Measurements from ENCODE around the gene ZNFX1.

Gene ZNFX1

GRCh38 chr20:49278818-49279676 lies 1.2 kb upstream of the ZNFX1 start:
- no peak for DNase-seq (ENCODE audit: low read depth)

- no peak for DNase-seq (ENCODE audit: low read depth)
Measured at GRCh38 chr20:49277786-49278035, 146 bp downstream of the ZNFX1 start.

GRCh38 chr20:49276961-49277785 lies 684 bp downstream of the ZNFX1 start:
- no peak for DNase-seq (ENCODE audit: low read depth)

- DNase-seq (ENCODE audit: low read depth) = peak; percentile 58
Measured at GRCh38 chr20:49276161-49276960, 1.5 kb downstream of the ZNFX1 start.

- DNase-seq (ENCODE audit: low read depth) = no peak
Measured at GRCh38 chr20:49275636-49276035, 2.2 kb downstream of the ZNFX1 start.

GRCh38 chr20:49275216-49275615 lies 2.6 kb downstream of the ZNFX1 start:
- DNase-seq (ENCODE audit: low read depth) = no peak

- no peak for DNase-seq (ENCODE audit: low read depth)
Measured at GRCh38 chr20:49273696-49274277, 4.1 kb downstream of the ZNFX1 start.

- DNase-seq (ENCODE audit: low read depth) = no peak
Measured at GRCh38 chr20:49272654-49273053, 5.2 kb downstream of the ZNFX1 start.

GRCh38 chr20:49270736-49271135 lies 7.1 kb downstream of the ZNFX1 start:
- no peak for DNase-seq (ENCODE audit: low read depth)

- DNase-seq (ENCODE audit: low read depth) = no peak
Measured at GRCh38 chr20:49270177-49270576, 7.7 kb downstream of the ZNFX1 start.

GRCh38 chr20:49268600-49269365 lies 9.1 kb downstream of the ZNFX1 start:
- DNase-seq (ENCODE audit: low read depth) = no peak

- no peak for DNase-seq (ENCODE audit: low read depth)
Measured at GRCh38 chr20:49267327-49267726, 10.5 kb downstream of the ZNFX1 start.

GRCh38 chr20:49262444-49262843 lies 15.4 kb downstream of the ZNFX1 start:
- DNase-seq (ENCODE audit: low read depth) = no peak

- DNase-seq (ENCODE audit: low read depth) = no peak
Measured at GRCh38 chr20:49261173-49261572, 16.7 kb downstream of the ZNFX1 start.

- DNase-seq (ENCODE audit: low read depth) = no peak
Measured at GRCh38 chr20:49260218-49260617, 17.6 kb downstream of the ZNFX1 start.

- no peak for DNase-seq (ENCODE audit: low read depth)
Measured at GRCh38 chr20:49259799-49260198, 18.1 kb downstream of the ZNFX1 start.

- no peak for DNase-seq (ENCODE audit: low read depth)
Measured at GRCh38 chr20:49259284-49259683, 18.6 kb downstream of the ZNFX1 start.

- DNase-seq (ENCODE audit: low read depth) = no peak
Measured at GRCh38 chr20:49256261-49256660, 21.6 kb downstream of the ZNFX1 start.

GRCh38 chr20:49252556-49253350 lies 25.1 kb downstream of the ZNFX1 start:
- no peak for DNase-seq (ENCODE audit: low read depth)

- no peak for DNase-seq (ENCODE audit: low read depth)
Measured at GRCh38 chr20:49248879-49249665, 28.8 kb downstream of the ZNFX1 start.
